Stromal cell of bone marrow (primary cell): ENCODE results near the gene LENG8.
"Not testable (repeated sequence)": the region's sequence is repeated elsewhere in the genome, so short reads cannot be mapped to it uniquely, and the experiment has no call there.

Experiments used
- DNase-seq: peaks from one replicate; pipeline ENCODE4 v3.0.0-alpha.2; 2012; ENCODE audit warnings: low read depth

Gene LENG8

GRCh38 chr19:54484451-54484850 is 35.5 kb downstream of the LENG8 start:
- DNase-seq, result no peak

GRCh38 chr19:54485851-54486250 is 36.9 kb downstream of the LENG8 start:
- DNase-seq, result no peak

- no peak for DNase-seq
These were observed 40.3 kb downstream of the LENG8 start for GRCh38 chr19:54489341-54489740.

- no peak for DNase-seq
These were observed 40.8 kb downstream of the LENG8 start for GRCh38 chr19:54489766-54490165.

- no peak for DNase-seq
These were observed 43.6 kb downstream of the LENG8 start for GRCh38 chr19:54492568-54492967.

- not testable (repeated sequence) for DNase-seq
These were observed 44.1 kb downstream of the LENG8 start for GRCh38 chr19:54493056-54493455.

- DNase-seq, result no peak
These were observed 45.1 kb downstream of the LENG8 start for GRCh38 chr19:54493967-54494585.

- DNase-seq, result not testable (repeated sequence)
These were observed 46.3 kb downstream of the LENG8 start for GRCh38 chr19:54495284-54495683.

- DNase-seq, result not testable (repeated sequence)
These were observed 48.9 kb downstream of the LENG8 start for GRCh38 chr19:54497747-54498450.

- DNase-seq, result not testable (repeated sequence)
These were observed 49.4 kb downstream of the LENG8 start for GRCh38 chr19:54498451-54498772.

- DNase-seq, result no peak
These were observed 53.6 kb downstream of the LENG8 start, which contains the start of gene LAIR2 for GRCh38 chr19:54502518-54503048. Gene LAIR2 (plus strand): TSS chr19:54502831. CDS start chr19:54502919, 88 bp downstream.

- DNase-seq, result not testable (repeated sequence)
These were observed 56.5 kb downstream of the LENG8 start for GRCh38 chr19:54505542-54505941.

- no peak for DNase-seq
These were observed 57.1 kb downstream of the LENG8 start for GRCh38 chr19:54506079-54506478.

GRCh38 chr19:54507038-54507717 is 58.2 kb downstream of the LENG8 start:
- DNase-seq, result not testable (repeated sequence)

- no peak for DNase-seq
These were observed 58.8 kb downstream of the LENG8 start for GRCh38 chr19:54507824-54508223.

GRCh38 chr19:54508487-54508886 is 59.5 kb downstream of the LENG8 start:
- not testable (repeated sequence) for DNase-seq

GRCh38 chr19:54509200-54509940 is 60.4 kb downstream of the LENG8 start:
- not testable (repeated sequence) for DNase-seq
